Measurements from ENCODE around the gene SAMD1. TPM values are rescaled to one million over a fixed set of nuclear protein-coding genes. Genes with fewer than 3 reads are reported as not detected.

The SAMD1 gene
- total and polyA plus RNA-seq, 9 of the 15 experiments (the other 6 are each of a cell fraction or from before 2014, with no cell fraction given), result 2.9 to 96.0 (median 43.5) TPM

- TF ChIP-seq AFF4 (CRISPR knock-in tag; IDR thresholded peaks at IDR 0.05), result no peak
- no peak for TF ChIP-seq POLR3A (IDR thresholded peaks at IDR 0.05; ENCODE audit: borderline replicate concordance, extremely low read depth, insufficient read depth, insufficient read length)
- no peak for TF ChIP-seq ZNF75A (CRISPR knock-in tag; IDR thresholded peaks at IDR 0.05)
- TF ChIP-seq, protein P1, sequence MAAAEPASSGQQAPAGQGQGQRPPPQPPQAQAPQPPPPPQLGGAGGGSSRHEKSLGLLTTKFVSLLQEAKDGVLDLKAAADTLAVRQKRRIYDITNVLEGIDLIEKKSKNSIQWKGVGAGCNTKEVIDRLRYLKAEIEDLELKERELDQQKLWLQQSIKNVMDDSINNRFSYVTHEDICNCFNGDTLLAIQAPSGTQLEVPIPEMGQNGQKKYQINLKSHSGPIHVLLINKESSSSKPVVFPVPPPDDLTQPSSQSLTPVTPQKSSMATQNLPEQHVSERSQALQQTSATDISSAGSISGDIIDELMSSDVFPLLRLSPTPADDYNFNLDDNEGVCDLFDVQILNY (CRISPR knock-in tag; IDR thresholded peaks at IDR 0.05), result no peak
- TF ChIP-seq PBX2 (CRISPR knock-in tag; IDR thresholded peaks at IDR 0.05; ENCODE audit: low read depth), result peak; percentile 91
- TF ChIP-seq PBX2 (tag; conservative IDR thresholded peaks at IDR 0.05; ENCODE audit: low read depth), result peak; percentile 94
- no peak for TF ChIP-seq ELK3 (CRISPR knock-in tag; IDR thresholded peaks at IDR 0.05)
- TF ChIP-seq HCFC1 (IDR thresholded peaks at IDR 0.05; ENCODE audit: low read depth, low read length), result peak; percentile 55
- no peak for TF ChIP-seq ETV6 (IDR thresholded peaks at IDR 0.05; ENCODE audit: borderline replicate concordance in 1 of 2, low read depth in 2 of 2, low read length in 1 of 2)
- no peak for TF ChIP-seq ETV6 (CRISPR knock-in tag; IDR thresholded peaks at IDR 0.05; ENCODE audit: borderline replicate concordance)
- peak; percentile 37; the same call in 1 of the 2 replicates for TF ChIP-seq ESRRA (IDR thresholded peaks at IDR 0.05; ENCODE audit: borderline replicate concordance, low read depth)
- TF ChIP-seq, protein P2, sequence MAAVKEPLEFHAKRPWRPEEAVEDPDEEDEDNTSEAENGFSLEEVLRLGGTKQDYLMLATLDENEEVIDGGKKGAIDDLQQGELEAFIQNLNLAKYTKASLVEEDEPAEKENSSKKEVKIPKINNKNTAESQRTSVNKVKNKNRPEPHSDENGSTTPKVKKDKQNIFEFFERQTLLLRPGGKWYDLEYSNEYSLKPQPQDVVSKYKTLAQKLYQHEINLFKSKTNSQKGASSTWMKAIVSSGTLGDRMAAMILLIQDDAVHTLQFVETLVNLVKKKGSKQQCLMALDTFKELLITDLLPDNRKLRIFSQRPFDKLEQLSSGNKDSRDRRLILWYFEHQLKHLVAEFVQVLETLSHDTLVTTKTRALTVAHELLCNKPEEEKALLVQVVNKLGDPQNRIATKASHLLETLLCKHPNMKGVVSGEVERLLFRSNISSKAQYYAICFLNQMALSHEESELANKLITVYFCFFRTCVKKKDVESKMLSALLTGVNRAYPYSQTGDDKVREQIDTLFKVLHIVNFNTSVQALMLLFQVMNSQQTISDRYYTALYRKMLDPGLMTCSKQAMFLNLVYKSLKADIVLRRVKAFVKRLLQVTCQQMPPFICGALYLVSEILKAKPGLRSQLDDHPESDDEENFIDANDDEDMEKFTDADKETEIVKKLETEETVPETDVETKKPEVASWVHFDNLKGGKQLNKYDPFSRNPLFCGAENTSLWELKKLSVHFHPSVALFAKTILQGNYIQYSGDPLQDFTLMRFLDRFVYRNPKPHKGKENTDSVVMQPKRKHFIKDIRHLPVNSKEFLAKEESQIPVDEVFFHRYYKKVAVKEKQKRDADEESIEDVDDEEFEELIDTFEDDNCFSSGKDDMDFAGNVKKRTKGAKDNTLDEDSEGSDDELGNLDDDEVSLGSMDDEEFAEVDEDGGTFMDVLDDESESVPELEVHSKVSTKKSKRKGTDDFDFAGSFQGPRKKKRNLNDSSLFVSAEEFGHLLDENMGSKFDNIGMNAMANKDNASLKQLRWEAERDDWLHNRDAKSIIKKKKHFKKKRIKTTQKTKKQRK (IDR thresholded peaks at IDR 0.05; ENCODE audit: borderline replicate concordance, low read depth, low read length), result peak; percentile 96
Observed at GRCh38 chr19:14117668-14118164, 27.2 kb upstream of the SAMD1 start, which contains the start of gene PRKACA (continued).
